ENCODE data around the gene GRB10.

GRCh38 chr7:50730446-50731400 is 52.0 kb downstream of the GRB10 start:
- TF ChIP-seq POLR2A (IDR thresholded peaks at IDR 0.05; ENCODE audit: low read depth, low read length) (no peak), CTCF (IDR thresholded peaks at IDR 0.05; ENCODE audit: extremely low read depth in 1 of 2, insufficient read depth in 1 of 2, low read depth in 1 of 2, low read length in 2 of 2) (no peak), POLR2AphosphoS5 (IDR thresholded peaks at IDR 0.05; ENCODE audit: insufficient read depth, low read depth, low read length) (peak; percentile 19), EZH2 (IDR thresholded peaks at IDR 0.05; ENCODE audit: borderline replicate concordance, low read depth, low read length, severe bottlenecking) (no peak), MYC (IDR thresholded peaks at IDR 0.05; ENCODE audit: low read depth, low read length) (no peak), JUN (IDR thresholded peaks at IDR 0.05; ENCODE audit: borderline replicate concordance, insufficient read depth, insufficient read length, low read depth) (no peak), GATA2 (IDR thresholded peaks at IDR 0.05; ENCODE audit: insufficient read depth, insufficient read length, low read depth, low read length) (no peak), FOS (IDR thresholded peaks at IDR 0.05; ENCODE audit: borderline replicate concordance, insufficient read depth, low read length) (peak; percentile 17)
- TF ChIP-seq, protein P1, sequence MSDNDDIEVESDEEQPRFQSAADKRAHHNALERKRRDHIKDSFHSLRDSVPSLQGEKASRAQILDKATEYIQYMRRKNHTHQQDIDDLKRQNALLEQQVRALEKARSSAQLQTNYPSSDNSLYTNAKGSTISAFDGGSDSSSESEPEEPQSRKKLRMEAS (IDR thresholded peaks at IDR 0.05; ENCODE audit: insufficient read depth, insufficient read length) = no peak

Measured in endothelial cell of umbilical vein (primary cell).